ENCODE measurements around the gene SLC6A4.

SLC6A4 gene

DNA sequence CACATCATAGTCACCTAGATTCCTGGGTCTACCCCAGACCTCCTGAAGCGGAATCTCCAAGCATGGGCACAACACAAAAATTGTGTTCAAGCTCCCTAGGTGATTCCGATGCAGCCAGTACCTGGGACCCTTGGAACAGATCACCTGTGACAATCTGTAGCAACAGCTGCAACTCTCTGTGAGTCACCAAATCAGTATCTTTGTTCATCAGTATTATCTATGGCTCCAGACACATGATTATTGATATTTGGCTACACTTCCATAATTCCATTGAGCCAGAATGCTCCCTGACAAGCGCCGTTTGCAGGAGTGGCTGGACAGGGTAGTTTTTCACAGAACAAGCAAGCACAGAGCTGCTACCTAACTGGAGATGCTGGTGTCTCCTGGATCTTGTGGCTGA lies 16.2 kb downstream of the SLC6A4 start:
- H3K27me3 ChIP-seq (ENCODE audit: insufficient read depth, poor library complexity, severe bottlenecking), result no peaks in the 10 kb centered on the region
- TF ChIP-seq CTCF (IDR thresholded peaks at IDR 0.05; ENCODE audit: insufficient read depth, low read length), result no peak
- TF ChIP-seq GABPA (IDR thresholded peaks at IDR 0.05; ENCODE audit: low read depth), result no peak
- TF ChIP-seq POLR2AphosphoS5 (IDR thresholded peaks at IDR 0.05; ENCODE audit: low read depth), result no peak
- TF ChIP-seq SPI1 (IDR thresholded peaks at IDR 0.05; ENCODE audit: borderline replicate concordance, low read depth), result no peak
- TF ChIP-seq, protein P1, sequence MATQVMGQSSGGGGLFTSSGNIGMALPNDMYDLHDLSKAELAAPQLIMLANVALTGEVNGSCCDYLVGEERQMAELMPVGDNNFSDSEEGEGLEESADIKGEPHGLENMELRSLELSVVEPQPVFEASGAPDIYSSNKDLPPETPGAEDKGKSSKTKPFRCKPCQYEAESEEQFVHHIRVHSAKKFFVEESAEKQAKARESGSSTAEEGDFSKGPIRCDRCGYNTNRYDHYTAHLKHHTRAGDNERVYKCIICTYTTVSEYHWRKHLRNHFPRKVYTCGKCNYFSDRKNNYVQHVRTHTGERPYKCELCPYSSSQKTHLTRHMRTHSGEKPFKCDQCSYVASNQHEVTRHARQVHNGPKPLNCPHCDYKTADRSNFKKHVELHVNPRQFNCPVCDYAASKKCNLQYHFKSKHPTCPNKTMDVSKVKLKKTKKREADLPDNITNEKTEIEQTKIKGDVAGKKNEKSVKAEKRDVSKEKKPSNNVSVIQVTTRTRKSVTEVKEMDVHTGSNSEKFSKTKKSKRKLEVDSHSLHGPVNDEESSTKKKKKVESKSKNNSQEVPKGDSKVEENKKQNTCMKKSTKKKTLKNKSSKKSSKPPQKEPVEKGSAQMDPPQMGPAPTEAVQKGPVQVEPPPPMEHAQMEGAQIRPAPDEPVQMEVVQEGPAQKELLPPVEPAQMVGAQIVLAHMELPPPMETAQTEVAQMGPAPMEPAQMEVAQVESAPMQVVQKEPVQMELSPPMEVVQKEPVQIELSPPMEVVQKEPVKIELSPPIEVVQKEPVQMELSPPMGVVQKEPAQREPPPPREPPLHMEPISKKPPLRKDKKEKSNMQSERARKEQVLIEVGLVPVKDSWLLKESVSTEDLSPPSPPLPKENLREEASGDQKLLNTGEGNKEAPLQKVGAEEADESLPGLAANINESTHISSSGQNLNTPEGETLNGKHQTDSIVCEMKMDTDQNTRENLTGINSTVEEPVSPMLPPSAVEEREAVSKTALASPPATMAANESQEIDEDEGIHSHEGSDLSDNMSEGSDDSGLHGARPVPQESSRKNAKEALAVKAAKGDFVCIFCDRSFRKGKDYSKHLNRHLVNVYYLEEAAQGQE (IDR thresholded peaks at IDR 0.05; ENCODE audit: insufficient replicate concordance, low read depth), result no peak
- no peak overlapping the region for H3K27ac ChIP-seq (replicated peaks)
- H3K4me3 ChIP-seq (replicated peaks; ENCODE audit: insufficient read depth, low read length), result no peak overlapping the region
- DNase-seq (ENCODE audit: low read depth in 1 of 2, low spot score in 1 of 2), result no peak

GRCh38 chr17:30218799-30219198 lies 16.7 kb downstream of the SLC6A4 start:
- TF ChIP-seq SPI1 (IDR thresholded peaks at IDR 0.05; ENCODE audit: borderline replicate concordance, low read depth), result no peak
- Histone ChIP-seq H3K27ac (replicated peaks) (no peak overlapping the region), H3K4me3 (replicated peaks; ENCODE audit: insufficient read depth, low read length) (no peak overlapping the region), H3K27me3 (ENCODE audit: insufficient read depth, poor library complexity, severe bottlenecking) (no peaks in the 10 kb centered on the region)
- no peak for DNase-seq (ENCODE audit: low read depth in 1 of 2, low spot score in 1 of 2)

DNA sequence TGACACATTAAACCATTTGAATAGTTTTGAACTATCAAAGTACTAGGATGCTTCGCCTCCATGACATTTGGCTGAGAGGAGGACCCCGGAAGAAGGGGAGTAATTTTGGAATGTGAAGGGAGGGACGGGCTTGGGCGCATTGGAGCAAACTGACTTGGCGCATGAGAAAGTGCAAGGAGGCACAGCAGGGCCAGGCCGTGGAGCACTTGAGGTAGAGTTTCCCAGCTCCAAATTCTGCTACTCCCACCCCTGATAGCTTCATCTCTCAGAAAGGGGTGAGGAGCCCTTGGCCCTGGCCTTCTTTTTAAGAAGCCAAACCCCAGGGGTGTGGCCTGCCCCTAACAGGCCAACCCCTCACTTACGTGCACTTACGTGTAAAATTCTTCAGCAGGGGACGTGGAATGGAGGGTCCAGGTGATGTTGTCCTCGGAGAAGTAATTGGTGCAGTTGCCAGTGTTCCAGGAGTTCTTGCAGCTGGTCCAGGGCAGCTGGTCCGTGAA lies 17.7 kb downstream of the SLC6A4 start:
- Histone ChIP-seq H3K27me3 (ENCODE audit: insufficient read depth, poor library complexity, severe bottlenecking) (no peaks in the 10 kb centered on the region), H3K4me3 (replicated peaks; ENCODE audit: insufficient read depth, low read length) (no peak overlapping the region), H3K27ac (replicated peaks) (no peak overlapping the region)
- DNase-seq (ENCODE audit: low read depth in 1 of 2, low spot score in 1 of 2), result no peak
- no peak for TF ChIP-seq GABPA (IDR thresholded peaks at IDR 0.05; ENCODE audit: low read depth)
- TF ChIP-seq, protein P1 (IDR thresholded peaks at IDR 0.05; ENCODE audit: insufficient replicate concordance, low read depth), result no peak
- no peak for TF ChIP-seq CTCF (IDR thresholded peaks at IDR 0.05; ENCODE audit: insufficient read depth, low read length)
- TF ChIP-seq SPI1 (IDR thresholded peaks at IDR 0.05; ENCODE audit: borderline replicate concordance, low read depth), result no peak
- no peak for TF ChIP-seq POLR2AphosphoS5 (IDR thresholded peaks at IDR 0.05; ENCODE audit: low read depth)

DNA sequence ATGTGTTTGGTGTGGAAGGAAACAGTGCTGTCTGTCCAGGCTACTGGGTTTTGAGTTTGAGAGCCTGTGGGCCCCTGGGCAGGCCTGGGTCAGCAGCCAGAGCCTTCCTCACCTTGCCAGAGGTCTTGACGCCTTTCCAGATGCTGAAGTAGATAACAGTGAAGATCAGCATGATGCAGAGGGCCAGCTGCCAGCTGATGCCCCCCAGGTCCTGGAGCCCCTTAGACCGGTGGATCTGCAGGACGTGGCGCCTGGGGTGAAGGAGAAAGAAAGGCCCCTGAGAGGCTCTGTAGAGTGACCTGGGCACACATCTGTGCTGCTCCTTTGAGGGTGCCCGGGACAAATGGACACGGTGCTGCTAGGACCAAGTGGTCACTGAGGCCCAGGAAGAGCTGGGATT lies 18.4 kb downstream of the SLC6A4 start:
- no peak for DNase-seq (ENCODE audit: low read depth in 1 of 2, low spot score in 1 of 2)
- Histone ChIP-seq H3K27me3 (ENCODE audit: insufficient read depth, poor library complexity, severe bottlenecking) (no peaks in the 10 kb centered on the region), H3K4me3 (replicated peaks; ENCODE audit: insufficient read depth, low read length) (no peak overlapping the region), H3K27ac (replicated peaks) (no peak overlapping the region)
- no peak for TF ChIP-seq CTCF (IDR thresholded peaks at IDR 0.05; ENCODE audit: insufficient read depth, low read length)
- TF ChIP-seq GABPA (IDR thresholded peaks at IDR 0.05; ENCODE audit: low read depth), result no peak
- no peak for TF ChIP-seq POLR2AphosphoS5 (IDR thresholded peaks at IDR 0.05; ENCODE audit: low read depth)
- TF ChIP-seq SPI1 (IDR thresholded peaks at IDR 0.05; ENCODE audit: borderline replicate concordance, low read depth), result no peak
- TF ChIP-seq, protein P1 (IDR thresholded peaks at IDR 0.05; ENCODE audit: insufficient replicate concordance, low read depth), result no peak
